Superior temporal gyrus (tissue), 1 donor: ENCODE results near the gene RPL38.
"Not testable (repeated sequence)": the region's sequence is repeated elsewhere in the genome, so short reads cannot be mapped to it uniquely, and the experiment has no call there.

Experiments
- DNase-seq: peaks from one replicate; pipeline ENCODE4 v3.0.0-alpha.2; 2016; ENCODE audit errors: extremely low spot score

Gene RPL38

DNA sequence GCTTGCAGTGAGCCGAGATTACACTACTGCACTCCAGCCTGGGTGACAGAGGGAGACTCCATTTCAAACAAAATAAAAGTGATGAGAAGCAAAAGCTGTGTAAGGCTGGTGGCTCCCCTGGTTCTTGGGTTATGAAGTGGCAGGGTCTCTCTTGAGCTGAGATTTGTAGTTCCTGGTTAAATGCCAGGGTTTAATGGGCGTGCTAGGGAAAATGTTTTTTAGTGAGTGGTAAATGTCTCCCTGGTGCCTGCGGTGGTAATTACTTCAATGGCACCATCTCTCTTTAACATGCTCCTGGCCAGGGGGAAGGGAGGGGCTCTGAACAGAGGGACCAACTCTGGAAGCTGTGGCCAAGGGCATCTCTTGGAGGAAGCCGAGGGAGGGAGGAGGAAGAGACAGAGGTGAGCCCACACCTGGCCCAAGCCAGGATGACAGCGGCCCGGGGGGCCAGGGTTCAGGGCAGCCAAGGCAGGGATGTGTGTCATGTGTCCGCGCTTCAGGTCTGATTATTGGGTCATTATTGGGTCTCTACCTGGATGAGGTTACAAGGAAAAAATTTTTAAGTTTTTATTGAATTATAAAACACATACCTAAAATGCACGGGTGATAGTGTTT lies 17.8 kb upstream of the RPL38 start:
- no peak for DNase-seq

GRCh38 chr17:74186498-74186897 lies 17.0 kb upstream of the RPL38 start:
- DNase-seq = no peak

- DNase-seq = no peak
These were observed 15.7 kb upstream of the RPL38 start for GRCh38 chr17:74187761-74188160.

DNA sequence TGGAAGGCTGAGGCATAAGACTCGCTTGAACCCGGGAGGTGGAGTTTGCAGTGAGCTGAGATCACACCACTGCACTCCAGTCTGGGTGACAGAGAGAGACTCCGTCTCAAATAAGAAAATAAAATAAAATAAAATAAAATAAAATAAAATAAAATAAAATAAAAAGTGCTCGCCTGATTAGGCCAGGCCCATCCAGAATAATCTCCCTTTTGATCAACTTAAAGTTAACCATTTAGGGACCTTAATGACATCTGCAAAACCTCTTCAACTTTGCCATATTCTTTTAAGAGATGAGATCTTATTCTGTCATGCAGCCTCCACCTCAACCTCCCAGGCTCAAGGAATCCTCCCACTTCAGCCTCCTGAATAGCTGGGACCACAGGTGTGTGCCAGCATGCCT lies 14.8 kb upstream of the RPL38 start:
- DNase-seq = not testable (repeated sequence)

- peak; percentile 85 for DNase-seq
These were observed 13.3 kb upstream of the RPL38 start for GRCh38 chr17:74190154-74190553.

GRCh38 chr17:74190807-74191406 lies 12.6 kb upstream of the RPL38 start:
- DNase-seq = no peak

DNA sequence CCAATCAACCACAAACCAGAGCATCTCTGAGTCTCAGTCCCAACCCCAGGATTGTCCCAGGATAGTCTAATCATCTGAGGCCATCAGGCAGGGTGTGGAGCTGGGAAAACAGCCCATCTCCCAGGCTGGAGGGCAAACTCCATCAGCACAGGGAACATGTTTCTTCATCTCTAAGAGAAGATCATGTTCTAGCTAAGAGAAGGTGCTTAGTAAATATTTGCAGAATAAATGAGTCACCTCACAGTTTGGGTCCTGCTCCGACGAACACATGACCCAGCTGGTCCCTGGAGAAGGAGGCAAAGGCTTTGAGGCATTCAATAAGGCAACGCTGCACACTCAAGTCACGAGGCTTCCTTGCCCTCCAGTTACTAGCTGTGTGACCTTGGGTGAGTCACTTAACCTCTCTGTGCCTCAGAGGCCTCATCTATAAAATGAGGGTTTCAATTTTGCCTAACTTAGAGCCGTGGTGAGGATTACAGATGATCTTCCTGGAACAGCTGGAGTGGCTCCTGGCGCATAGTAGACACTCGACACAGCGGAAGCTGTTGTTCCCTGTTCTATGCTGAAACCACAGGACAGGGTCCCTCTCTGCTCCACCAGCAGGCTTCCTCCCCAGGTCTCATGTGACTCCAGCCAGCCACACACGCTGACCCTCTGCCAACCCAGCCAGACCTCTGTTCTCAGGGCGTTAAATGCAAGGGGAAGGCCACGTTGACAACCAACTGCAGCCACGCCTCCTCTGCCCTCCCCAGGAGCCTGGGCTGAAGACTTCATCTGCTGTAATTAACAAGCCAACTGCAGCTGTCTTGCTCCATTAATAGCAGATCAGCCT lies 10.3 kb upstream of the RPL38 start:
- no peak for DNase-seq

GRCh38 chr17:74194682-74195081 lies 8.8 kb upstream of the RPL38 start:
- no peak for DNase-seq

DNA sequence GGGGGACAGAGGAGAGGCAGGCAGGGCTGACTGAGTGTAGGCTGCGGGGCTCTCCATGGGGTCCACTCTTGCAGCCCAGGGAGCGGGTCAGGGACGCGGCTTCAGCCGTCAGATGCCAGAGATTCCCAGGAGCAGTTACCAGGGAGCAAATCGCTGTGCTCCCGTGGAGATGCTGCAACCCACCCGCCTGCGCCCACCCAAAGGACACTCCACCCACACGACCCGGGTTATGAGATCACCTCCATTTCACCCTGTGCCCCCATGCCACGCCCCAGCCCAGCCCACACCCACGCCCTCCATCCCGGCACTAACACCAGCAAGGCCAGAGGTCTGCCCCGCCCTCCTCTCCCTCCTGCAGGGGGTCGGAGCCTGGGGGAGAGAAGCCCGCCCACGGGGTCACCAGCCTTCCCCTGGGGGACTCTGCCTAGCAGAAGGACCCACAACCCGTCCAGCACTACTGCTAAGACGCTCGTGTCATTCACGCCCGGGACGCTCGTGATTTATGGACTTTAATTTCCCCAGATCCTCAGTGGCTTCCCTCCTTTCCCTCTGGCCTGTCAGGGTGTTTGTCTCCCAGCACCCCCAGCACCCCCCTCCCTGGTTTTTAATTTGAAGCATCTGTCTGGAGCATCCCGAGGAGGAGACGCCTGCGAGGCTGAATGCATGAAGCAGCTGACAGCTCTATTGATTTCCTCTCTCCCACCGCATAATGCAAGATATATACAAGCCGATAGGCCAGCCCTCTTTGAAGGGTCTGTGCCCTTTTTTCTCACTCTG lies 6.7 kb upstream of the RPL38 start:
- no peak for DNase-seq

DNA sequence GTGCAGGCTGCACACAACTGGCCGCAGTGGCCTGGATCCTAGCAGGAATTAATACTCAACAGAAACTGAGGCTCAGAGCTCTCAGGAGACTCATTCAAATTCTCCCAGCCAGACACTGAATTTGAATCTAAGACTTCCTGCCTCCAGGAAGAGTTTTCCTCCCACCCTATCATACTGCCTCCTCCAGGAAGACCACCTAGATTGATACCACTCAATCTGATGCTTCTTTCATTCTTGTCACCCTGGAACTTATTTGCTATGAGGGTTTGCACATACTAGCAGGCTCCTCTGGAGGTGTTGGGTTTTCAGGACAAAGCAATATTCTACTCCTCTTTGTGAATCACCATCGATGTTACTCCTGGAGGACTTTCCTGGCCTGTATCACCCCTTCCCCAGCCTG lies 5.7 kb upstream of the RPL38 start:
- DNase-seq = no peak

DNA sequence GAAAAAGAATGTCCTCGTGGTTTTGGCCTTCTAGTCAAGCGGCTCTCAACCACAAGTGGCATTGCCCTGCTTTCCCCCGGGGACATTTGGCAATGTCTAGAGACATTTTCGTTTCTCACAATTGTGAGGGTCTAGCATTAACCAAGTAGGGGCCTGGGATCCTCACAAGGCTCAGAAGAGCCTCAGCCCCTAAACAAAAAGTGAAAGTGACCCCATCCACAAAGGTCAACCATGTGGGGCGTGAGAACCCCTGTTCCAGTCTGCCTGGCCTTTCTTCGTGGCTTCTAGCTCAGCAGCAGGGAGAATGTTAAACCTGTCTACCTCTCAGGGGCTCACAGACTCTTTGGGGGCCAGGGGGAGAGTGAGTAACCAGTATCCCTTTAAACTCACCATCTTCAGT lies 4.8 kb upstream of the RPL38 start:
- DNase-seq = no peak

DNA sequence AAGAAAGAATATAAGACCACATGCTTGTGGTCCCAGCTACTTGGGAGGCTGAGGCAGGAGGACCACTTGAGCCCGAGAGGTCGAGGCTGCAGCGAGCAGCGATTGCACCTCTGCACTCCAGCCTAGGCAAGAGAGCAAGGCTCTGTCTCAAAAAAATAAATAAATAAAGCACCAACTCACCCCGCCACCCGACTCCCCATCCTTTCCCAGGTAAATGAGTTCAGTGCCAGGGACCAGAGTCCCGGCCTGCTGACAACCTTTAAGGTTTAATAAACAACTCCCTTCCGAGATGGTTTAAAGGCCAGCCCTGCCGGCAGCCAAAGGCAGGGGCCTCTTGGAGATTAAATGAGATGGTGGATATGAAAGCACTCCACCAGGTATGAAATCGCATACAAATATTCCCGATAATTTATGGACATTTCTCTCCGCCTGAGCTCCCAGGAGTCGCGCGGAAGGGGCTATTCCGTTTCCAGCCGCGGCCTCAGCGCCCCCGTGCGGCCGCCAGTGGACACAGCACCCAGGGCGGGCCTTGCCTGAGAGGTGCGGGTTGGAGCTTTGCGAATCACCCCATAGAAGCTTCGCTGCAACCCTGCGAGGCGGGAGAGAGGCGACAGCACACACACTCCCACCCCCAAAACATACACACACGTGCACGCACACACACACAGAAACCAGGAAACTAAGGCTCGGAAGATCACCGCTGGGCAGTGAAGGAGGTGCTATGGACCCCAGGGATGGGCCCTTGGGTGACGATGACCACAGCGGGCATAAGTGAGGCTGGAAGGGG lies 4.0 kb upstream of the RPL38 start:
- peak; percentile 73 for DNase-seq

- DNase-seq = no peak
These were observed 3.4 kb upstream of the RPL38 start for GRCh38 chr17:74200112-74200511.

DNA sequence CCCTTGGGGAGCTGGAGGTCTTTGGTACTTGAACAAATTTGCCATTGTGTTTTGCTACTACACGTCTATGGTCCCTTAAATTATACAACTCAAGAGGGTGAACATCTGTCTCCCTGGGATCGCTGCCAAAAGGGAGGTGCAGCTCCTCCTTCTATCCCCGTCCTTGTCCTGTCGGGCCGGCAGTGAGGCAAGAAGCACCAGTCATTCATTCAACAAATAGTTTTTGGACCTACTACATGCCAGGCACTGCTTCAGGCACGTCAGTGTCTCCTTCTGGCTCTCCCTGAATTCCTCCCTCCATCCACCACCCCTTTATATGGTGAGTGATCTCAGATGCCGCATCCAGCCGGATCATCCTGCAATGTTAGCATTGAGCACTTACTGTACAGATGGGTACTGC lies 2.2 kb upstream of the RPL38 start:
- no peak for DNase-seq

- no peak for DNase-seq
These were observed 1.5 kb upstream of the RPL38 start for GRCh38 chr17:74201948-74202347.

GRCh38 chr17:74202938-74203337 lies 540 bp upstream of the RPL38 start:
- DNase-seq = peak; percentile 36

- DNase-seq = no peak
These were observed 996 bp downstream of the RPL38 start for GRCh38 chr17:74204474-74204873.

- no peak for DNase-seq
These were observed 1.8 kb downstream of the RPL38 start for GRCh38 chr17:74205274-74205673.

DNA sequence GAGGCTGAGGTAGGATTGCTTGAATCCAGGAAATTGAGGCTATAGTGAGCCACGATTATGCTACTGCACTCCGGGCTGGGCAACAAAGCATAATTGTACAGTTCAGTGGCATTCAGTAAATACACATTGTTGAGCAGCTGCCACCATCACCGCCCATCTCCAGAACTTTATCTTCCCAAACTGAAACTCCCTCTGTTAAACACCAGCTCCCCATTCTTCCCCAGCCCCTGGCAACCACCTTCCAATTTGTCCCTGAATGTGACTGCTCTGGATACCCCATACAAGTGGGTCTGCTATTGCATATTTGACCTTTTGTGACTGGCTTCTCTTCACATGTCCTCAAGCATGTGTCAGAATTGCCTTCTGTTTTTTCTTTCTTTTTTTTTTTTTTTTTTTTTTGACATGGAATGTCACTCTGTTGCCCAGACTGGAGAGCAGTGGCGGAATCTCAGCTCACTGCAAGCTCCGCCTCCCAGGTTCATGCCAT lies 2.9 kb downstream of the RPL38 start:
- DNase-seq = no peak

DNA sequence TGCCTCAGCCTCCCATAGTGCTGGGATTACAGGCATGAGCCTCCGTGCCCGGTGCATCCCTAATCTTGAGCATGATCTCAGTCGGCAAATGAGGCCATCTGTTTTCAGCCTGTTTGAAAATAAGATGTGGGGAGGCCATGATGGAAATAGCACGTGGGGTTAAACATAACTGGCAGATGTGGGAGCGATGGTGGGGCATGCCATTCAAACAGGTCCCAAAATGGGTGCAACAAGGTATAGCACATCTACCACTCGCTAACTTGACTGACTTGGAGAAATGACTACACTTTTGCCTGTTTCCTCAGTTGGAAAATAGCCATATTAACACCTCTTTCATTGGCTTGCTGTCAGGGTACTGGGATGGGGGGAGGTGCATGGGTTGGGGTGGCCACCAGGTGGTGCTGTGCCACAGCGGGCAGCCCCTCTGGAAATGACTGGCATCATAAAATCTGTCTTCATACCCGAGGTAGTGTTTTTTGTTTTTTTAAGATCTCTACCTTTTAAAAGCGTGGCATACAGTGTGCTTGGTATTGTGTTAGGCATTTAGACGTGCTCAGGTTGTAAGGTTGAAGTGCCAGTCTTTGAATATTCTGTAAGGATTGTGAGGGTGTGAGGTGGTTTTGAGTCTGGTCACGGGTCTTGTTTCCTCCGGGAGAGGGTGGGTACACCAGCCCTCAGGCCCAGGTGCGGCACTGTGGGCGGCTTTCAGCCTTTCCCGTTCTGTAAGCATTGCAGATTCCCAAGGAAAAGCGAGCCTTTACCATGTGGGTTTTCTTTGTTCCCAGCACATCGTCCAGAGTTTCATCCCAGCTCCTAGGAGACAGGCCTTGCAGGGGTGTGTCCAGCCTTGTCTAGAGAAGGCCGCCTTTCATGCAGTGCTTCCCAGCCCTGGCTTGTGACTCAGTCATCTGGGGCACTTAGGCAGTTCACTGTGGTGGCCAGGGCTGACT lies 7.0 kb downstream of the RPL38 start:
- DNase-seq = peak; percentile 86
